Panc1 (cell line): ENCODE results near the gene PHKA2. TPM values are rescaled to one million over a fixed set of nuclear protein-coding genes. Genes with fewer than 3 reads are reported as not detected.
"Not testable (repeated sequence)": the region's sequence is repeated elsewhere in the genome, so short reads cannot be mapped to it uniquely, and the experiment has no call there.

Experiments
- ATAC-seq: fragments of 200-7000 bp; cut with Tn5 transposase; 2 replicates; pipeline ENCODE4 v1.9.1; 2020; ENCODE audit warnings: mild to moderate bottlenecking, moderate library complexity
- BruUV-seq: library from RNA; stranded (reverse); fragments of 400-500 nt; replicated peaks from 2 replicates; lab custom pipeline; 2021; lab: Mats Ljungman, UMichigan
- CTCF ChIA-PET: fragments of 300-600 bp; sonication (Branson Sonifier 250); formaldehyde crosslinking; loops from one replicate; lab custom pipeline; 2022; ENCODE audit warnings: antibody characterized with exemption; lab: Charles Lee
- POLR2A ChIA-PET: fragments of 300-600 bp; sonication (Branson Sonifier 250); formaldehyde crosslinking; loops from one replicate; lab custom pipeline; 2022; ENCODE audit warnings: antibody characterized with exemption; lab: Charles Lee
- DNase-seq: peaks from one replicate; pipeline ENCODE4 v3.0.0-alpha.2; 2010; ENCODE audit warnings: low read depth, low spot score
- H3K27ac ChIP-seq: 2 replicates; pipeline ENCODE4 v1.5.1; 2011; ENCODE audit warnings: mild to moderate bottlenecking, low read length, inconsistent platforms
- H3K27me3 ChIP-seq: fragments of 200-500 bp; sonication (Bioruptor generic); 2 replicates; pipeline ENCODE4 v1.6.0; 2014; ENCODE audit warnings: low read length, inconsistent platforms; ENCODE audit not compliant: control insufficient read depth, insufficient read depth
- H3K36me3 ChIP-seq: fragments of 200-500 bp; sonication (Bioruptor generic); 2 replicates; pipeline ENCODE4 v1.5.1; 2014; ENCODE audit warnings: inconsistent platforms, mild to moderate bottlenecking, low read length, moderate library complexity; ENCODE audit not compliant: control insufficient read depth, insufficient read depth
- H3K4me1 ChIP-seq: 2 replicates; pipeline ENCODE4 v1.5.1; 2011; ENCODE audit warnings: inconsistent platforms, mild to moderate bottlenecking, low read length, moderate library complexity; ENCODE audit not compliant: control insufficient read depth, insufficient read depth
- H3K4me3 ChIP-seq, 2 experiments: 2 replicates each; pipeline ENCODE4 v1.5.1; 2011 to 2012; ENCODE audit warnings: low read depth in 2 of 2, low read length in 2 of 2, mild to moderate bottlenecking in 2 of 2, inconsistent platforms in 1 of 2, moderate library complexity in 1 of 2
- H3K9me3 ChIP-seq: fragments of 200-500 bp; sonication (Bioruptor generic); 2 replicates; pipeline ENCODE4 v1.5.1; 2014; ENCODE audit warnings: low read depth, mild to moderate bottlenecking, inconsistent platforms, low read length, moderate library complexity; ENCODE audit not compliant: control insufficient read depth, insufficient read depth
- CTCF ChIP-seq: fragments of 450-650 bp; IDR thresholded peaks from 2 replicates; pipeline ENCODE4 v1.5.1; 2017; ENCODE audit warnings: mild to moderate bottlenecking
- POLR2AphosphoS5 ChIP-seq: IDR thresholded peaks from 2 replicates; pipeline ENCODE4 v1.6.1; 2012; ENCODE audit warnings: mild to moderate bottlenecking, low read depth, low read length, moderate library complexity
- SIN3A ChIP-seq: IDR thresholded peaks from 2 replicates; pipeline ENCODE4 v1.6.1; 2012; ENCODE audit warnings: low read depth, mild to moderate bottlenecking, low read length, moderate library complexity, borderline replicate concordance; ENCODE audit not compliant: insufficient read depth
- TCF7L2 ChIP-seq: IDR thresholded peaks from 2 replicates; pipeline ENCODE4 v1.6.1; 2011; ENCODE audit warnings: mild to moderate bottlenecking, low read depth, low read length, inconsistent platforms
- in situ Hi-C: cut with HindIII; loops from 2 replicates; pipeline ENCODE4 v1.10.0; 2016; ENCODE audit warnings: low sequenced_read_pairs, low pct_unique_long_range_greater_than_20kb
- intact Hi-C: fragments of 100-400 bp; cut with micrococcal nuclease; formaldehyde crosslinking; loops from one replicate; pipeline ENCODE4 v1.10.0; 2022; ENCODE audit not compliant: unreplicated experiment
- total RNA-seq: library from RNA; stranded (reverse); gene quantifications from one replicate; pipeline ENCODE4 v1.2.1, GENCODE V29; 2021; ENCODE audit not compliant: unreplicated experiment
- TF ChIP-seq, protein P1 (sequence below), 2 experiments: IDR thresholded peaks; 2 replicates each; pipeline ENCODE4 v1.6.1; 2011 to 2012; ENCODE audit warnings: low read depth in 2 of 2, control low read depth in 1 of 2, low read length in 1 of 2, mild to moderate bottlenecking in 1 of 2, moderate library complexity in 1 of 2; ENCODE audit not compliant: insufficient read depth in 1 of 2

PHKA2 gene
- total RNA-seq, 1 experiment from 2014 or later: 20.6 TPM

GRCh38 chrX:19017271-19017670, 33.4 kb upstream of the PHKA2 start:
- in situ Hi-C loops: no loop called here
- peak; percentile 65; the same call in 1 of the 2 replicates for ATAC-seq

DNA sequence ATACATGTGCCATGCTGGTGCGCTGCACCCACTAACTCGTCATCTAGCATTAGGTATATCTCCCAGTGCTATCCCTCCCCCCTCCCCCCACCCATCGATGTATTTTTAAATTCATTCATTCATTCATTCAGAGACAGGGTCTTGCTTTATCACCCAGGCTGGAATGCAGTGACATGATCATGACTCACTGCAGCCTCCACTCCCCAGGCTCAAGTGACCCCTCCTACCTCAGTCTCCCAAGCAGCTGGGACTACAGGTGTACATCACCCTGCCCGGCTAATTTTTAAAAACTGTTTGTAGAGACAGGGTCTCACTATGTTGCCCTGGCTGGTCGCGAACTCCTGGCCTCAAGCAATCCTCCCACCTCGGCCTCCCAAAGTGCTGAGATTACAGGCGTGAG, 32.7 kb upstream of the PHKA2 start:
- H3K36me3 ChIP-seq, DNase-seq, BruUV-seq, H3K4me1 ChIP-seq, H3K9me3 ChIP-seq, H3K4me3 ChIP-seq, H3K27ac ChIP-seq, ATAC-seq, POLR2A ChIA-PET, H3K27me3 ChIP-seq, in situ Hi-C loops: not testable (repeated sequence)
- intact Hi-C loops: loop anchor here (1.0 kb wide), 1 partner anchor 318 kb away; no protein-coding TSS in a partner anchor
- CTCF ChIA-PET: interaction anchor here (1.2 kb wide), 1 partner anchor 317 kb away, joined by 4 read pairs; no protein-coding TSS in a partner anchor

More at GRCh38 chrX:19017271-19017670, 33.4 kb upstream of the PHKA2 start:
- Histone ChIP-seq H3K27ac (no peak overlapping the region), H3K9me3 (no peaks in the 10 kb centered on the region), H3K27me3 (no peaks in the 10 kb centered on the region), H3K36me3 (no peaks in the 10 kb centered on the region), H3K4me1 (no peaks in the 10 kb centered on the region), H3K4me3 (no peak overlapping the region)
- CTCF ChIA-PET: interaction anchor here (1.2 kb wide), 1 partner anchor 317 kb away, joined by 4 read pairs; no protein-coding TSS in a partner anchor
- no peak for DNase-seq
- POLR2A ChIA-PET: no interaction called here
- BruUV-seq: no TSS peak
- peak; percentile 77 for TF ChIP-seq CTCF
- TF ChIP-seq TCF7L2: no peak
- no peak for TF ChIP-seq POLR2AphosphoS5
- intact Hi-C loops: loop anchor here (1.0 kb wide), 1 partner anchor 317 kb away; no protein-coding TSS in a partner anchor

DNA sequence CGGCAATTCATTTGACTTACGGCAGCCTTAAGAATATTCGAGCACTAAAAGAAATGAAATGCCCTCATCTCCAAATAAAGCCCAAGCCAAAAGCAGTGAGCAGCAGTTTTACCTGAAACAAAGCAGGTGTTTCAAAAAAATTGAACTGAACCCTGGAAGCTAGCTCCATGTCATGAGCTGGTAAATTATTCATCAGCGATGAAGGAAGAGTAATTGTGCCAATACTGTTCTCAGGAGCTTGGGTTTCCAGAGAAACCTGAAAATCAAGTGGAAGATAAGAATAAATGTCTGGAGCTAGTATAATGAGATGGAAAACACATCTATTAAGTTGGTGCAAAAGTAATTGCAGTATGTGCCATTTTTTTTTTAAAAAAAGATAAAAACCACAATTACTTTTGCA, 24.0 kb upstream of the PHKA2 start:
- POLR2A ChIA-PET: no interaction called here
- Histone ChIP-seq H3K4me3 (no peak overlapping the region), H3K27ac (no peak overlapping the region), H3K4me1 (no peaks in the 10 kb centered on the region), H3K9me3 (no peaks in the 10 kb centered on the region), H3K36me3 (no peaks in the 10 kb centered on the region), H3K27me3 (no peaks in the 10 kb centered on the region)
- intact Hi-C loops: no loop called here
- TF ChIP-seq CTCF (no peak), POLR2AphosphoS5 (no peak), TCF7L2 (no peak), SIN3A (no peak)
- TF ChIP-seq, protein P1, sequence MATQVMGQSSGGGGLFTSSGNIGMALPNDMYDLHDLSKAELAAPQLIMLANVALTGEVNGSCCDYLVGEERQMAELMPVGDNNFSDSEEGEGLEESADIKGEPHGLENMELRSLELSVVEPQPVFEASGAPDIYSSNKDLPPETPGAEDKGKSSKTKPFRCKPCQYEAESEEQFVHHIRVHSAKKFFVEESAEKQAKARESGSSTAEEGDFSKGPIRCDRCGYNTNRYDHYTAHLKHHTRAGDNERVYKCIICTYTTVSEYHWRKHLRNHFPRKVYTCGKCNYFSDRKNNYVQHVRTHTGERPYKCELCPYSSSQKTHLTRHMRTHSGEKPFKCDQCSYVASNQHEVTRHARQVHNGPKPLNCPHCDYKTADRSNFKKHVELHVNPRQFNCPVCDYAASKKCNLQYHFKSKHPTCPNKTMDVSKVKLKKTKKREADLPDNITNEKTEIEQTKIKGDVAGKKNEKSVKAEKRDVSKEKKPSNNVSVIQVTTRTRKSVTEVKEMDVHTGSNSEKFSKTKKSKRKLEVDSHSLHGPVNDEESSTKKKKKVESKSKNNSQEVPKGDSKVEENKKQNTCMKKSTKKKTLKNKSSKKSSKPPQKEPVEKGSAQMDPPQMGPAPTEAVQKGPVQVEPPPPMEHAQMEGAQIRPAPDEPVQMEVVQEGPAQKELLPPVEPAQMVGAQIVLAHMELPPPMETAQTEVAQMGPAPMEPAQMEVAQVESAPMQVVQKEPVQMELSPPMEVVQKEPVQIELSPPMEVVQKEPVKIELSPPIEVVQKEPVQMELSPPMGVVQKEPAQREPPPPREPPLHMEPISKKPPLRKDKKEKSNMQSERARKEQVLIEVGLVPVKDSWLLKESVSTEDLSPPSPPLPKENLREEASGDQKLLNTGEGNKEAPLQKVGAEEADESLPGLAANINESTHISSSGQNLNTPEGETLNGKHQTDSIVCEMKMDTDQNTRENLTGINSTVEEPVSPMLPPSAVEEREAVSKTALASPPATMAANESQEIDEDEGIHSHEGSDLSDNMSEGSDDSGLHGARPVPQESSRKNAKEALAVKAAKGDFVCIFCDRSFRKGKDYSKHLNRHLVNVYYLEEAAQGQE (IDR thresholded peaks at IDR 0.05; ENCODE audit: insufficient read depth in 1 of 2, low read depth in 2 of 2, low read length in 1 of 2): no peak
- no TSS peak for BruUV-seq
- no peak for DNase-seq
- no peak for ATAC-seq
- in situ Hi-C loops: no loop called here
- CTCF ChIA-PET: no interaction called here
